Stimulated activated CD4-positive, alpha-beta T cell treated with anti-CD3 and anti-CD28 coated beads, TNF-alpha, amount 100 ng/mL, for 24 hours (primary cell): ENCODE measurements around the gene CXCR6.

ENCODE experiments used
- DNase-seq, 3 experiments: peaks; one replicate each; pipeline ENCODE4 v3.0.0-alpha.2; 2020; ENCODE audit warnings: low read depth in 3 of 3

Gene CXCR6

DNA sequence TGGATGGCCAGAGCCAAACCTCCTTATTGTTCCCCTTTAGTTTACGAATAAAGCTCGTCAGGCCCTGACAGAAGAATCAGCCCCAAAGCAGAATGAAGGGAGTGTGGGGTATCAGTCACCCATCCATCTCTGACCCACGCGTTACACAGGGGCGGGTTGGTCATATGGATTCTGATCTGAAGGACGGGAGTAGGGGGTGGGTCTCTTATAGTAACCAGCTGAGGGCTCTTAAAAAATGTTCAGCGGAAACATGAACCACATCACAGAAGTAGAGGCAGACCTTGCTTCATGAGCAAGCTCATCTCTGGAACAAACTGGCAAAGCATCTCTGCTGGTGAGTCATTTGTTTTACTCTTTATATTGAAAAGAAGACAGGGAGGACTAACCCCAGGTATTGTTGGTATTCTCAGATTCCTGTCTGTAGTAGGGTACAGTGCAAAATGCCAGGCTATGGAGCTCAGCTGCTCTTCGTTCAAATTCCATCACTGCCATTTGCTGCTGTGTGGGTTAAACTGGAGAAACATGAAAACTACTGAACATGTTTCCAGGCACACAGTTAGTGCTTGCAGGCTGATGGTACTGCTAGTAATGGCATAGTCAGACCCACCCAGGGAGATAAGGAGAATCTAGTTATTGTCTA, at the start of gene CXCR6:
TSS of gene CXCR6 (plus strand) at position 258 of the 640 bp plus-strand sequence. CDS start 3,018 bp downstream, outside the sequence.
- peak in 2 of 3 experiments; percentile 40 to 41 for DNase-seq

DNA sequence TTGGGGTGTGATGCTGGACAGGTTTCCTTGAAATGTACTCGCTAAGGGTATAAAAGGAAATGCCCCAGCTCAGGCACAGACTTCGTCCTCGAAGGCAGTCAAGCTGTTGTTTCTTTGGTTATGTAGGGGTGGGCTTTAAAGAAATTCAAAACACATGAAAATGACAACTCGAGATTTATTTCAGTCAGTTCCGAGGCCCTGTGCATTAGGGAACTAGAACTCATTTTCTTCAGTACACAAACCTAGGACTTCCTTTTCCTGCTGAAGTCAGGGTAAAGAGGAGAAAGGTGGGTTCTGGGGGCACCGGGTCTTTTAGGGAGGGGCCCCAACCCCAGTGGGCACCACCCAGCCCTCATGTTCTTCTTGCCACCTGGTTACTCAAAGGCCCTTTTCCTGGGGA, 49.2 kb upstream of the CXCR6 start:
- DNase-seq: no peak

DNA sequence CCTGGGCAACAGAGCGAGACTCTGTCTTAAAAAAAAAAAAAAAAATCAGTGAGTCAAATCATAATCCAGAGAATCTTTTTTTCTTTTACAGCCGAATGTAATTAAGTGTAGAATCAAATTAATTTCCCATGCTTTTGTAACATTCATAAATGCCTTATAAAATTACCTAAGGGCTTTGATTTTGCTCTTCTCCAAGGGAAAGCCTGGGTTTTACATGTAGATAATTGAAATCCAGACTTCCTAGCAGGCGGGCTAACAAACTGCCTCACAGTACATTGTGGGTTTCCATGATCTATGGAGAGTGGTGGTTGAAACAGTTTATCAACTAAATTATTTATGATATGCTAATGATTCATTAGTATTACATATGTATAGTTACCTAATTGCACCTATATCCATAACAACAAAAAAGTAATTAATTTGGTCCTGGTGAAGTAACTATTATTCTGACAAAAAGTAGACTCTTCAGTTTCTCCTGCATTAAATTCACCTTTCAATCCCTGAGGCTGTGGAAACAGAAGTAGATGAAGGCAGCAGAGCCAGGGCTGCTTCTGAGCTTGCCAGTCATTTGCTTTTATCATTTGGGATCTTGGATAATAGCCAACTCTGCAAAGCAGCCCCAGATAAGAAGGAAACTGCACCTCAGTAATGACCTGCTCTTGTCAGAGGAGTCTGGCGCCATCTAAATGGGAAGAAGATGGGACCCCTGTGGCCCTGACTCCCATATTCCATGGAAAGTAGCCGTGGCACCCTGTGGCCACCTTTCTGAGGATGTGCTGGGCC, 47.4 kb upstream of the CXCR6 start:
- DNase-seq: no peak

GRCh38 chr3:45896956-45897355, 46.3 kb upstream of the CXCR6 start:
- no peak for DNase-seq

GRCh38 chr3:45904931-45905330, 38.3 kb upstream of the CXCR6 start:
- DNase-seq: no peak

- DNase-seq: no peak
These were observed 37.5 kb upstream of the CXCR6 start for GRCh38 chr3:45905755-45906154.

GRCh38 chr3:45906681-45907407, 36.4 kb upstream of the CXCR6 start:
- DNase-seq: no peak

- peak in 1 of 3 experiments; percentile 7 for DNase-seq
These were observed 35.2 kb upstream of the CXCR6 start for GRCh38 chr3:45907769-45908705.

DNA sequence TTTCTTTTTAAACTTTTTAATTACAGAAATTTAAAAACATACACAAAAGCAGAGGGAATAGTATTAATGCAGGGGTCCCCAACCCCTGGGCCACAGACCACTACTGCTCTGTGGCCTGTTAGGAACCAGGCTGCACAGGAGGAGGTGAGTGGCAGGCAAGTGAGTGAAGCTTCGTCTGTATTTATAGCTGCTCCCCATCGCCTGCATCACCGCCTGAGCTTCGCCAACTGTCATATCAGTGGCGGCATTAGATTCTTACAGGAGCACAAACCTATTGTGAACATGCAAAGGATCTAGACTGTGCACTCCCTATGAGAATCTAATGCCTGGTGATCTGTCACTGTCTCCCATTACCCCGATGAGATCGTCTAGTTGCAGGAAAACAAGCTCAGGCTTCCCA, 34.5 kb upstream of the CXCR6 start:
- no peak for DNase-seq

GRCh38 chr3:45909542-45909941, 33.7 kb upstream of the CXCR6 start:
- no peak for DNase-seq

DNA sequence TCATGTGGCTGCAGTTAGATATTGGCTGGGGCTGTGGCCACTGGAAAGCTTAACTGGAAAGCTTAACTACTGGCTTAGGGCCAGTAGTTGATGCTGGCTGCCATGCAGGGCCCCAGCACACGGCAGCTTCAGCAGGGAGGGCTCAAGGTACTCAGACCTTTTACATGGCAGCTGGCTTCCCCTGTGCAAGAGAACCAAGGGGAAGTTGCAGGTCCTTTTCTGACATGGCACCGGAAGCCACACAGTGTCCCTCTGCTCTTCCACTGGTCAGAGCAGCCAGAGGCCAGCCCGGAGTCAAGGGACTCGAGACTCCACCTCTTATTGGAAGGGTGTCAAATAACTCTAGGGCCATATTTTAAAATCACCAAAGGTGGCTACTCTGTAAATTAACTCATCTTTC, 32.4 kb upstream of the CXCR6 start:
- no peak for DNase-seq

GRCh38 chr3:45911511-45912226, 31.6 kb upstream of the CXCR6 start:
- DNase-seq: no peak

GRCh38 chr3:45912435-45912834, 30.8 kb upstream of the CXCR6 start:
- DNase-seq: no peak

DNA sequence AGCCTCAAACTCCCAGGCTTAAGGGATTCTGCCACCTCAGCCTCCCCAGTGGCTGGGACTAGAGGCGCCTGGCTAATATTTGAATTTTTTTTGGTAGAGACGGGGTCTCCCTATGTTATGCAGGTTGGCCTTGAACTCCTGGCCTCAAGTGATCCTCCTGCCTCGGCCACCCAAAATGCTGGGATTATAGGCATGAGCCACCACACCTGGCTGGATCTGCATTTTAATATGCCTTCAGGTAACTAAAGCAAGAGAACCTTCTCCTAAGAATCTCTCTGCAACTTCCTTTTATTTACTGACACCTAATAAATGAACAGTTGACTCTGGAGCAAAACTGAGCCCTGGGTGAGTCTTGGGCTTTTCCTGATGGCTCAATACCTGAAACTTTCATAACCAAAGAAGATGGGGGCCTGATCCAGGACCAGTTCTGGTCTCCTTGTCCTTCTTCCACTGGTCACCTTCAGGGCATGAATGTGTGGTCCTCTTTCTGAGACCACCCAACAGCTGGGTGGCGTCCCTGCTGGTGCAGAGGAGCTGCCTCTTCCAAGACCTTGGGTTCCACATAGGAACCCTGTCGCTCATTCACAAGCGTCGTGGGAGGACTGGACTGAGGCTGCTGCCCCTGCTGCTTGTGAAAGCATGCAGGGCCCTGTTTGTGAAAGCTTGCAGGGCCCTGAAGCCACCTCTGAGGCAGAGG, 28.8 kb upstream of the CXCR6 start:
- DNase-seq: no peak

- DNase-seq: no peak
These were observed 28.2 kb upstream of the CXCR6 start for GRCh38 chr3:45915059-45915439.

- peak; percentile 49 to 81 (median 49) for DNase-seq
These were observed 27.6 kb upstream of the CXCR6 start for GRCh38 chr3:45915518-45916231.

- no peak for DNase-seq
These were observed 25.9 kb upstream of the CXCR6 start for GRCh38 chr3:45917146-45917898.

DNA sequence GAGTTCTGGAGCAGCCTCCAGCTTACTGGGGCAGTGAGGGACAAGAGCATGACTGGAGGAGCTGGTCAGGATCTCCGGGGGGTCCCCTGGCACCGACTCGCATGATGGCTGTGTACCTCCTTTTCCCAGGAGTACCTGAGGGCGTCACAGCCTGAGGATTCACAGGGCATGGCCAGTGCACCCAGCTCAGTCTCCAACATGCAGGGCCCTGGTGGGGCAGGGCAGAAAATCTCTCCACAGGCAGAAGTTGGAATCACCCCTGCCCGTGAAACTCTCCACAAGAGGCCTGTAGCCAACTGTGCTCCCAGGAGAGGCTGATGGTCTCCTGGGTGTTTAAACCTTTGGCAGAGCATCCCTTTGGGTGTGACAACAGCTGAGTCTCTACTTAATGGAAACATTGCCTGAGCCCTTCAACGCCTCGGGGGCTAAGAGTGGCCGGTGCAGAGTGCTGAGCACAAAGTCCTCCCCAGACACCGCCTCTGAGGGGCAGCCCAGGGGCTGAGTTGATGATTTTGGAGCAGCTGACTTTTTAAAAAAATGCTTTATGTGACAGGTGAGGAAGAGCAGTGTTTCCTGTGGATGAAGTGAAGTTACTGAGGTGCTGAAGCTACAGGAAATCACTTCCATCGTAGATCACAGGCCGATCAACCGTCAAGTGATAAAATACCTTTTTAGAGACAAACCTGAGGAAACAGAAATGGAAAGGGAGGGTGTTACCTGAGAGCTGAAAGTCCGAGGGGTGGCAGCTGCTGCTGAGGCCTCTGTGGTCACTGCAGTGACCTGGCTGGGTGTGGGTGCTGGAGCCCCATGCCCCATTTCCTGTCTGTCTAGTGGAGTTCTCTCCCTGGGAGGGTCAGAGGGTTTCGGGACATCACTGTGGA, 21.9 kb upstream of the CXCR6 start:
- no peak for DNase-seq
